CD4-positive, alpha-beta T cell treated with Interleukin-1 beta for 1 hour (primary cell): ENCODE results near the gene ACADVL.
"Not testable (repeated sequence)": the region's sequence is repeated elsewhere in the genome, so short reads cannot be mapped to it uniquely, and the experiment has no call there.

Experiments used
- DNase-seq, 2 donors: peaks; one replicate each; pipeline ENCODE4 v3.0.0-alpha.2; 2020 to 2022

The ACADVL gene

DNA sequence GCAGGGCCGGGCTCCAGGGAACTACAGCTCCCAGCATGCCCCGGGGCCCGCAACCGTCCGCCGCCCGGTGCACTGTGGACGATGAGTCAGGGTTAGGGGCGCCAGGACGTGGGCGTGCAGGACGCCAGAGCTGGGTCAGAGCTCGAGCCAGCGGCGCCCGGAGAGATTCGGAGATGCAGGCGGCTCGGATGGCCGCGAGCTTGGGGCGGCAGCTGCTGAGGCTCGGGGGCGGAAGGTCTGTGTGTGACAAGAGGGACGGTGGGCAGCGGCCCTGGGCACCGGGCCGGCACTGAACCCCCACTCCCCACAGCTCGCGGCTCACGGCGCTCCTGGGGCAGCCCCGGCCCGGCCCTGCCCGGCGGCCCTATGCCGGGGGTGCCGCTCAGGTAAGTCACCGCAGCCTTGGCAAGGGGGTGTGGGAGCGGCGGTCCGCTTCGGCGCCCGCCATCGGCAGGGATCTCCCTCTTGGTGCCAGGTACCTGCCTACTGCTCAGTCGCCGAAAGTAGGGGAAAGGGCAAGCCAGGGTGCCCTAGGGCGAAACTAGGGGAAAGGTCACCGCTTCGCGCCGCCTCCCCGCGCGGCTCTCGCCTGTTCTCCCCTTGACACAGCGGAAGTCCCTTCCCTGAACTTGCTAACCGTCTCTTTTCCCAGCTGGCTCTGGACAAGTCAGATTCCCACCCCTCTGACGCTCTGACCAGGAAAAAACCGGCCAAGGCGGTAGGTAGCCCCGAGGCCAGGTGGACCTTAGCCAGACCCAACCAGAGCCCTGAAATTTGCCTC is at the start of gene ACADVL, which contains the start of gene DLG4:
Gene ACADVL, plus strand, starts transcription at position 127 of the 781 bp plus-strand sequence. Its CDS starts 47 bp downstream, at position 174.
Gene DLG4, minus strand, starts transcription at position 25 of the 781 bp plus-strand sequence.
- peak; percentile 78 to 79 for DNase-seq

DNA sequence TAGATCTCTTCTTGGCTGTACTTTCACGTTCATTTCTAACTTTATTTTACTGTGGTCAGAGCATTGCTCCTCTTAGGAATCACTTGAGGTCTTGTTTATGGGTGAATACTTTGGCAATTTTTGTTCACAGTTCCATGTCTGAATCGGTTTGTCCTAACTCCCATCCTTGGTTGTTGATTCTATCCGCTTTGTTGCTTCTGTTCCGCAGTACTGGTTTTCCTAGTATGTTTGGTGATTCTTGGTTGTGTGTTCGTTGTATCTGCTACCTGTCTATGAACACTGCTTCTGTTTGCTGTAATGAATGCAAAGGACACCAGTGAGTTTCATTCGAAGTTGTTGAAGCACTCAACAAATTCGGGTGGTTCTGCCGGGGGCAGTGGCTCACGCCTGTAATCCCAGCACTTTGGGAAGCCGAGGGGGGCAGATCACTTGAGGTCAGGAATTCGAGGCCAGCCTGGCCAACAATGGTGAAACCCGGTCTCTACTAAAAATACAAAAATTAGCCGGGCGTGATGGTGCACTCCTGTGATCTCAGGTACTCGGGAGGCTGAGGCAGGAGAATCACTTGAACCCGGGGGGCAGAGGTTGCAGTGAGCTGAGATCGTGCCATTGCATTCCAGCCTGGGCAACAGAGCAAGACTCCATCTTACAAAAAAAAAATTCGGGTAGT is 47.1 kb upstream of the ACADVL start:
- not testable (repeated sequence) for DNase-seq

GRCh38 chr17:7173687-7174602 is 45.8 kb upstream of the ACADVL start:
- DNase-seq, result peak; percentile 54 to 67

GRCh38 chr17:7174603-7175326 is 45.0 kb upstream of the ACADVL start:
- DNase-seq, result no peak

- DNase-seq, result no peak
Measured at GRCh38 chr17:7175330-7175733, 44.4 kb upstream of the ACADVL start.

- no peak for DNase-seq
Measured at GRCh38 chr17:7176107-7176840, 43.5 kb upstream of the ACADVL start.

DNA sequence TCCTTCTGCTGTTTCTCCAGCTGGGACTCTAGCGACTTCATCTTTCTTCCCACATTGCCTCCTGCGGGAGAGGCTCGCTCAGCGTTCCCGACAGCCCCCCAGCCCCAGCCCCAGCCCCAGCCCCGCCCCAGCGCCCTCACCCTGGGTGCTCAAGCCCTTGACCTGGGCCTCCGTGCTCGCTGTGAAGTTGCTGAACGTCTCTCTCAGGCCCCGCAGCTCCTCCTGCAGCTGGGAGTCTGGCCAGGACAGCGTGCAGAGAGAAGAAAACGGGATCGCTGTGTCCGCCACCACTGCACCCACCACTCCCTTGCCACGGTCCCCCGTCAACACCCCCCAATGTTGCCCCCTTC is 42.9 kb upstream of the ACADVL start:
- DNase-seq, result no peak

DNA sequence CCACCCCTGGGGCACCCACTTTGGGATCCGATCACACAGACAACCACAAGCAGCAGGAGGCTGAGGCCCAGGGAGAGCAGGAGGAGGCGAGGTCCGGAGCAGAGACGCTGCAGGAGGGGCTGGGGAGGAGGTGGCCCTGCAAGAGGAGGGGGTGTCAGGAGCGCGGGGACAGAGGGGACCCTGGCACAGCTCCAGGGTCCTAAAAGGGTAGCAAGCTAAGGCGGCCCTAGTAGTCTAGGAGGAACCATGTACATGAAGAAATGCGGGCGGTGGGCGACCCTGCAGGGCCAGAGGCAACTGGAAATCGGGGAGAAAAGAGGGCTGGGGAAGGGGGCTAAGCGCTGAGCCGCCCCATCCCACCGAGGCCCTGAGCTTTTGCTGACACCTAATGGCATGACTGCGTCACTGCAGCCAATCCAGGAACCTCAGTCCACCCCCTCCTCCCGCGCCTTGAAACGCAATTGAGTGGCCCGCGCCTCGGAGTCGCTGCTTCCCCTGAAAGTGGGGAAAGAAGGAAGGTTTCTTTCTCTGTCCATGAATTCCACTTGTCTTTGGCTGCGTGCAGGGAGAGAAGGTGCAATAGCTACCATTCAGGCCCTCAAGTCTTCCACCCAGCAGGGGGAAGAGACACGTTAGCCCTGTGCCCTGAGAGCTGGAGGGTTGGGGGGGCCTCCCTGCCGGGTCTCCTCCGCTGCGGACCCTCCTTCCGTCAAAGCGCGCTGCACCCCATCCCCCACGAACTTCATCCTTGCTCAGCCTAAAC is 42.4 kb upstream of the ACADVL start:
- peak; percentile 70 to 71 for DNase-seq

DNA sequence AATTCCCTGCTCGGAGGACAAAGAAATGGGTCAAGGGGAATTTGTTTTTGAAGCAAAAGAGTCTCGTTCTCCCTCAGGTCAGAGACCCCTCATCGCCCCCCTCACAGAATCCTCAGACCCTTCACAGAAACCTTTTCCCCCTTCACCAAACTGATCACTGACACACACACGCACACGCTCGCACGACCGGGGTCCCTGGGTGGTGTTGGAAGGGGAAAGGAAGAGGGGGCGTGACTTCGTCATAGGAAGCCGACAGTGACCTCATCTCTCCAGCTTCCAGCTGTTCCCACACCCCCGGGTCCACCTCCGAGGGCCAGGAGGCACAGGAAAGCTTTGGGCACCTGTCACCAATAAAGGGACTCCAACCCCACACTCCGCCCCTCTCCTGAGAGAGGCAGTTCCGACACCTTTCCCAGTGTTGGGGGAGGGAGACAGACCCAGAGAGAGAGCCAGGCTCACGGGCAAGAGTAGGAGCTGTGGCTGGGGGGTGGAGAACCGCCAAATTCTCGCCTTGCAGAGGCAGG is 41.7 kb upstream of the ACADVL start:
- no peak for DNase-seq

- no peak for DNase-seq
Measured at GRCh38 chr17:7178973-7179316, 40.8 kb upstream of the ACADVL start.

DNA sequence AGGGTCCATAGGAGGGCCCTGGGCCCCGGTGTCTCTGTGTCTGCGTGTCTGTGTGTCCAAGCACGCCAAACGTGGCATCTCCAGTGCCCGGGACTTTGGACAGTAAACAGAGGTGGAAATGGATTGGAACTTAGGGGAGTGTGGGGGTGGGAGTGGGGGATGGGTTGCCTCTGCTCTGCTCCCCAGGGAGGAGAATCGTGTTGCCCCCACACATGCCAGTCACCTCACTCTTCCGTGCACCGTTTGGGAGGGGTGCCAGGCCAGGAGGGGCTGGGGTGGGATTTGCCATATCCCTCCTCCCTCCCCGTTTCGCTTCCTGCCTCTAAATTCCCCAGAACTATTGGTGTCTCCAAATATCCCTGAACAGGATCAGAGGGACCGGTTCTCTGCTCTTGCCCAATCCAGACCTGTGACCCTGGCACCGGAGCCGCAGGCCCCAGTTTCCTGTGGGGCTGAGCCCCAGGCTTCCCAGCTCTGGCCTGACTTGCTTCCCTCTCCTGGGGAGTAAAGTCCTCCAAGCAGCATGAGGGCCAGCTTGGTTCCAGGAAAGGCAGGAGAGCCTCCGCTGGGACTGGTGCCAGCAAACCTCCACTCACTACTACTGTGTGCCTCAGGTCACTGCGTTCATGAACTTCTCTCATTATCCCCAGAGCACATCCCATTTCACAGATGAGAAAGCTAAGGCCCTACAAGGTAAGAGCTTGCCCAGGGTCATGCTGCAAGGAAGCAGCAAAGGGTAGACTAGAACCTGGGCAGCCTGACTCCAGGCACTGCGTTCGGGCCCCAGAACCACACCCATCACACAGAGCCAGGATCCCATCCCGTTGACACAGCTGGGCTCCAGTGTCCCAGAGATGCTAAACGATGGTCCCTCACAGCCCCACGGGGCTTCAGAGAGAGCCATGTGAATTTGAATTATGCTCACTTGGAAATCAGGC is 40.2 kb upstream of the ACADVL start, which contains the start of gene ASGR1:
Gene ASGR1, minus strand, starts transcription at position 54 of the 938 bp plus-strand sequence. CDS start 807 bp downstream, outside the sequence.
- DNase-seq, result no peak

DNA sequence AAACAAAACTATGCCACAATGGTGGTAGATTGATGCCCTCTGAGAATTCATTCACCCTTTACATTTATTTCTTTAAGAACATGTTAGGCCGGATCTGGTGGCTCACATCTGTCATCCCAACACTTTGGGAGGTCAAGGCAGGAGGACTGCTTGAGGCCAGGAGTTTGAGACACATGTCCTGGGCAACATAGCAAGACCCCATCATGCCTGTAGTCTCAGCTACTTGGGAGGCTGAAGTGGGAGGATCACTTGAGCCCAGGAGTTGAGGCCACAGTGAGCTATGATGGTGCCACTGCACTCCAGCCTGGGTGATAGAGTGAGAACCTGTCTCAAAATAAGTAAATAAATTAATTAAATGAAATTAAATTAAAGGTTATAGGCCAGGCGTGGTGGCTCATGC is 37.6 kb upstream of the ACADVL start:
- not testable (repeated sequence) for DNase-seq

GRCh38 chr17:7183433-7184090 is 36.2 kb upstream of the ACADVL start:
- DNase-seq, result no peak

- DNase-seq, result peak in 1 of 2 donors; percentile 23
Measured at GRCh38 chr17:7184091-7184488, 35.6 kb upstream of the ACADVL start.

- no peak for DNase-seq
Measured at GRCh38 chr17:7184647-7185046, 35.1 kb upstream of the ACADVL start.

DNA sequence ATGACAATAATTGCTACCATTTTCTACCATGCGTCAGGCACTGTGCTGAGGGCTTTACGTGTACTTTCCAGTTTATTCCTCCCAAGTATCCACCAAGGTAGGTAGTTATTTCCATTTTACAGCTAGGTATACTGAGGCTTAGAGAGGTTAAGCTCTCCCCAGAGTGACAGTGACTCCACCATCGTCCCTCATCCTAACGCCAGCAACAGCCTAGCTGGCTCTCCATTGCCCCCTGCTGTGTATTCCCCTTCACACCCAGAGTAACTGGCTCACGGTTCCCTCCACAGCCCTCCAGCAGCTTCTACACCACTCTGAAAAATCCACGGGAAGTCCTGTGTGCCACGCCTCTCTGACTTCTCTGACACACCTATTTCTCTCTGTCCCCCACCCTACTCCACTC is 33.5 kb upstream of the ACADVL start:
- no peak for DNase-seq

DNA sequence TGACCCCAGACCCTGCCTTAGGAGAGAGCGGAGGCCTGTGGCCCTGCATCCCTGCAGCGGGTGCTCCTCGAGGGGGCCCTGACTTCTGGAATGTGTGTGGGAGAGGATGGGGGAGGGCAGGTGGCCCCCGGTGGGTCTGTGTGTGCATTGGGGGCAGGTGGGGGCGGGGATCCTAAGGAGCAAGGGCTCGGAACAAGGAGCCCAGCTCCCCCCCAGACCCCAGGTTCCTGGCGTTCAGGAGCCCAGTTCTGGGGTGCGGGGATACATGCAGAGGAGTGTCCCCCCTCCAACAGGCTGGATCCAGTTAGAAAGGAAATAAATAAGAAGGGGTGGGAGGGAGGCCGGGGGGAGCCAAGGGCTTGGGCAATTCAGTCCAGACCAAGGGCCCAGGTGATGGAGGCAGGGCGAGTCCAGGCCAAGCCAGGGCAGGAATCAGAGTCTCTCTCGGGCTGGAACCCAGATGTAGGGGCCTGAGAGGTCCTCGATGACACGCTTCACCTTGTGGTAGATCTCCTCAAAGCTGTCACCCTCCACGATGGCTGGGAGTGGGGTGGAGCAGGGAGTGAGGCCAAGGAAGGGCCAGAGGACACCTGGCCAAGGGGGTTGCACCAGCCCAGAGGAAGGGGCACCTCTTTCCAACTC is 29.3 kb upstream of the ACADVL start:
- no peak for DNase-seq

GRCh38 chr17:7191069-7191468 is 28.7 kb upstream of the ACADVL start:
- no peak for DNase-seq
